Sigmoid colon (tissue), 3 donors: ENCODE results near the gene KRT10.

ENCODE experiments used
- CTCF ChIP-seq, 4 experiments: fragments of 450-650 bp in 3 of 4; fragments of 200-600 bp in 1 of 4; IDR thresholded peaks; one replicate each; pipeline ENCODE4 v1.5.1; 2016 to 2019; ENCODE audit warnings: antibody characterized with exemption in 4 of 4, mild to moderate bottlenecking in 3 of 4, moderate library complexity in 2 of 4
- POLR2A ChIP-seq, 2 donors: fragments of 450-650 bp; IDR thresholded peaks; one replicate each; pipeline ENCODE4 v1.6.1; 2016; ENCODE audit warnings: antibody characterized with exemption in 2 of 2, mild to moderate bottlenecking in 2 of 2, moderate library complexity in 2 of 2

DNA sequence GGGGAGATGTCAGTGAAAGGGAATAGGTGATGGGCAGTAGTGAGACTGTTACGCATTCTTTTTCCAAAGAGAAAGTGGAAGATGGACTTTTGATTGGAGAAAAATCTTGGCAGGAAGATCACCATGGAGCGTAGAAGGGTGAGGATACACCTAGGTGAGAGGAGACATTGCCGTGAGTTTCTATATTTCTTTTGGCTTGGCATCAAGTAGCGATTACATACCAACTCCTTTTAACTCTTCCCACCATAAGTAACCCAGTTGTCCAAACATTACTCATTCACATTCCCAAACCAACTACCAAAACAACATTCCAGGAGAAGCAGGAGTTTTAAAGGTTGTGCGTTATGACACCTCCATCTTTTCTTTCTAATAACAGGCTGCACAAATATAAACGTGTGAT is 11.9 kb downstream of the KRT10 start:
- no peak for TF ChIP-seq CTCF (IDR thresholded peaks at IDR 0.05)
- no peak for TF ChIP-seq POLR2A (IDR thresholded peaks at IDR 0.05)
